Adrenal gland (tissue), 5 donors: Measurements from ENCODE around the gene PRKCE.

Source experiments
- POLR2A ChIP-seq, 2 donors: fragments of 450-650 bp; IDR thresholded peaks; one replicate each; pipeline ENCODE4 v1.6.1; 2017; ENCODE audit warnings: antibody characterized with exemption in 2 of 2, mild to moderate bottlenecking in 2 of 2, moderate library complexity in 1 of 2
- TF ChIP-seq, protein P1 (sequence below), 6 experiments: fragments of 450-650 bp in 4 of 6; fragments of 200-600 bp in 2 of 6; sonication (generic) in 1 of 6; IDR thresholded peaks; 1 replicate in 5 of 6; 2 replicates in 1 of 6; pipeline versions ENCODE4 v1.5.1 to v1.8.0; 2016 to 2021; ENCODE audit warnings: antibody characterized with exemption in 6 of 6, mild to moderate bottlenecking in 2 of 6, moderate library complexity in 1 of 6
- donor health status: DM: no; HTN: no; CAD: no.

DNA sequence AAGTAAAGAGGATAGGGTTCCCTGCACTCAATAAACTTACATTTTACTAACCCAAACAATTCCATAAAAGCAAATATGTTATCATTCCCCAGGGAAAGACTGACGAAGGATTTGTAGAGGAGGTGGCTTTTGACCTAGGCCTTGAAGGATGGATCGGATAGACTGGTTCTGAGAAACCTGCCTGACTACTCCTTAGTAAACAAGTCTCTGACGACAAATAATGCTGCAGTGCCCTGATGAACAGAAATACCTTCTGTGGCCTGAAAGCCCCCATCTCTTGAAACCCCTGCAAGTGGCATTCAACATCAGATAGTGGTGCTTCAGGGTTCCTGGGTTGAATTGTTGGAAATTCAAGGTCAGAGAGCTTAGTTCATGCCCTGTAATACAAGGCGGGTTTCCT lies 19.2 kb downstream of the PRKCE start:
- TF ChIP-seq, protein P1, sequence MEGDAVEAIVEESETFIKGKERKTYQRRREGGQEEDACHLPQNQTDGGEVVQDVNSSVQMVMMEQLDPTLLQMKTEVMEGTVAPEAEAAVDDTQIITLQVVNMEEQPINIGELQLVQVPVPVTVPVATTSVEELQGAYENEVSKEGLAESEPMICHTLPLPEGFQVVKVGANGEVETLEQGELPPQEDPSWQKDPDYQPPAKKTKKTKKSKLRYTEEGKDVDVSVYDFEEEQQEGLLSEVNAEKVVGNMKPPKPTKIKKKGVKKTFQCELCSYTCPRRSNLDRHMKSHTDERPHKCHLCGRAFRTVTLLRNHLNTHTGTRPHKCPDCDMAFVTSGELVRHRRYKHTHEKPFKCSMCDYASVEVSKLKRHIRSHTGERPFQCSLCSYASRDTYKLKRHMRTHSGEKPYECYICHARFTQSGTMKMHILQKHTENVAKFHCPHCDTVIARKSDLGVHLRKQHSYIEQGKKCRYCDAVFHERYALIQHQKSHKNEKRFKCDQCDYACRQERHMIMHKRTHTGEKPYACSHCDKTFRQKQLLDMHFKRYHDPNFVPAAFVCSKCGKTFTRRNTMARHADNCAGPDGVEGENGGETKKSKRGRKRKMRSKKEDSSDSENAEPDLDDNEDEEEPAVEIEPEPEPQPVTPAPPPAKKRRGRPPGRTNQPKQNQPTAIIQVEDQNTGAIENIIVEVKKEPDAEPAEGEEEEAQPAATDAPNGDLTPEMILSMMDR (IDR thresholded peaks at IDR 0.05): no peak
- no peak for TF ChIP-seq POLR2A (IDR thresholded peaks at IDR 0.05)
